Esophagus squamous epithelium (tissue), 5 donors: ENCODE results near the gene C18orf54. TPM values are rescaled to one million over a fixed set of nuclear protein-coding genes. Genes with fewer than 3 reads are reported as not detected.

ENCODE experiments used
- DNase-seq: peaks from one replicate; lab custom pipeline; 2025; lab: John Stamatoyannopoulos, UW
- H3K27ac ChIP-seq, 4 donors: fragments of 200-600 bp; sonication (generic); one replicate each; pipeline ENCODE4 v1.5.1; 2016 to 2019; ENCODE audit warnings: mild to moderate bottlenecking in 1 of 4
- H3K27me3 ChIP-seq, 4 donors: fragments of 200-600 bp; sonication (generic); 1 replicate in 3 of 4; 2 replicates in 1 of 4; pipeline versions ENCODE4 v1.5.1 to v1.6.0; 2017 to 2021; ENCODE audit warnings: antibody characterized with exemption in 1 of 4
- H3K36me3 ChIP-seq, 3 donors: fragments of 200-600 bp; sonication (generic); one replicate each; pipeline ENCODE4 v1.5.1; 2016 to 2019
- H3K4me1 ChIP-seq, 3 donors: fragments of 200-600 bp; sonication (generic); one replicate each; pipeline ENCODE4 v1.5.1; 2017 to 2019
- H3K4me3 ChIP-seq, 4 donors: fragments of 200-600 bp; sonication (generic); 1 replicate in 3 of 4; 2 replicates in 1 of 4; pipeline ENCODE4 v1.5.1; 2016 to 2019; ENCODE audit warnings: mild to moderate bottlenecking in 2 of 4, moderate library complexity in 1 of 4
- H3K9me3 ChIP-seq, 3 donors: fragments of 200-600 bp; sonication (generic); one replicate each; pipeline ENCODE4 v1.5.1; 2016 to 2019
- CTCF ChIP-seq, 6 experiments: fragments of 450-650 bp in 4 of 6; fragments of 200-600 bp in 2 of 6; sonication (generic) in 2 of 6; IDR thresholded peaks; one replicate each; pipeline ENCODE4 v1.5.1; 2016 to 2019; ENCODE audit warnings: antibody characterized with exemption in 6 of 6, mild to moderate bottlenecking in 4 of 6, moderate library complexity in 4 of 6
- POLR2A ChIP-seq, 4 donors: fragments of 450-650 bp; IDR thresholded peaks; one replicate each; pipeline ENCODE4 v1.6.1; 2017; ENCODE audit warnings: antibody characterized with exemption in 4 of 4, mild to moderate bottlenecking in 4 of 4, moderate library complexity in 3 of 4
- WGBS, 2 donors: methylation state at CpG; one replicate each; pipeline ENCODE4 v1.1.5; 2018; 5-methylcytosine and 5-hydroxymethylcytosine counted together
- intact Hi-C: fragments of 100-400 bp; cut with DNase I; formaldehyde crosslinking; loops from one replicate; pipeline ENCODE4 v1.15.0; 2022
- total RNA-seq, 4 donors: library from RNA; depleted of rRNA; stranded (reverse); fragments of >200 nt; gene quantifications; one replicate each; pipeline ENCODE4 v1.1.0, GENCODE V29; 2016
- donor health status: DM: yes; HTN: yes; CAD: no.

The C18orf54 gene
- total RNA-seq, 4 donors from 2014 or later, result 0.34 to 1.7 (median 1.5) TPM

- peaks cover 0 to 9% (median 0%) of the 10 kb centered on the region in 4 donors for H3K27me3 ChIP-seq
- WGBS, 2 donors, result 93% methylated on average over 3 of the region's 3 CpGs
- no peak overlapping the region for H3K4me3 ChIP-seq
- no peak overlapping the region for H3K27ac ChIP-seq
- no peak for DNase-seq
- intact Hi-C loops, result no loop called here
- no peaks in the 10 kb centered on the region for H3K9me3 ChIP-seq
- TF ChIP-seq CTCF (IDR thresholded peaks at IDR 0.05), result no peak
- no peaks in the 10 kb centered on the region for H3K36me3 ChIP-seq
- no peaks in the 10 kb centered on the region for H3K4me1 ChIP-seq
Measured at GRCh38 chr18:54387631-54388030, 29.9 kb downstream of the C18orf54 start.

- H3K4me3 ChIP-seq, result no peak overlapping the region
- no peaks in the 10 kb centered on the region for H3K4me1 ChIP-seq
- H3K27me3 ChIP-seq, result peaks cover 0 to 9% (median 0%) of the 10 kb centered on the region in 4 donors
- H3K9me3 ChIP-seq, result no peaks in the 10 kb centered on the region
- DNase-seq, result no peak
- intact Hi-C loops, result no loop called here
- H3K27ac ChIP-seq, result no peak overlapping the region
- TF ChIP-seq CTCF (IDR thresholded peaks at IDR 0.05) (no peak), POLR2A (IDR thresholded peaks at IDR 0.05) (no peak)
- no peaks in the 10 kb centered on the region for H3K36me3 ChIP-seq
- 43 to 47% methylated on average over 6 of the region's 6 CpGs for WGBS, 2 donors
Measured at GRCh38 chr18:54388203-54389142, 30.8 kb downstream of the C18orf54 start.

GRCh38 chr18:54389143-54389505, 31.4 kb downstream of the C18orf54 start:
- Histone ChIP-seq H3K27ac (no peak overlapping the region), H3K27me3 (peaks cover 0 to 9% (median 0%) of the 10 kb centered on the region in 4 donors), H3K36me3 (no peaks in the 10 kb centered on the region), H3K9me3 (no peaks in the 10 kb centered on the region), H3K4me3 (no peak overlapping the region), H3K4me1 (no peaks in the 10 kb centered on the region)
- no peak for DNase-seq
- 33 to 74% methylated on average over 2 of the region's 2 CpGs for WGBS, 2 donors
- intact Hi-C loops, result no loop called here
- no peak for TF ChIP-seq CTCF (IDR thresholded peaks at IDR 0.05)
- TF ChIP-seq POLR2A (IDR thresholded peaks at IDR 0.05), result no peak

GRCh38 chr18:54390838-54391237, 33.1 kb downstream of the C18orf54 start:
- H3K9me3 ChIP-seq, result no peaks in the 10 kb centered on the region
- H3K36me3 ChIP-seq, result no peaks in the 10 kb centered on the region
- TF ChIP-seq POLR2A (IDR thresholded peaks at IDR 0.05) (no peak), CTCF (IDR thresholded peaks at IDR 0.05) (no peak)
- no peak for DNase-seq
- H3K27ac ChIP-seq, result no peak overlapping the region
- 45% methylated on average over 3 of the region's 3 CpGs for WGBS, 2 donors
- H3K4me1 ChIP-seq, result no peaks in the 10 kb centered on the region
- no peak overlapping the region for H3K4me3 ChIP-seq
- peaks cover 0 to 9% (median 0%) of the 10 kb centered on the region in 4 donors for H3K27me3 ChIP-seq
- intact Hi-C loops, result no loop called here

GRCh38 chr18:54392543-54393023, 34.9 kb downstream of the C18orf54 start:
- 30 to 33% methylated on average over 3 of the region's 3 CpGs for WGBS, 2 donors
- no peak for DNase-seq
- intact Hi-C loops, result no loop called here
- Histone ChIP-seq H3K27me3 (peaks cover 0 to 3% (median 0%) of the 10 kb centered on the region in 4 donors), H3K36me3 (no peaks in the 10 kb centered on the region), H3K27ac (no peak overlapping the region), H3K4me1 (no peaks in the 10 kb centered on the region), H3K9me3 (no peaks in the 10 kb centered on the region), H3K4me3 (no peak overlapping the region)
- peak; percentile 50 to 80 (median 64) for TF ChIP-seq CTCF (IDR thresholded peaks at IDR 0.05)
- no peak for TF ChIP-seq POLR2A (IDR thresholded peaks at IDR 0.05)
